Neural progenitor cell (in vitro differentiated cells): Measurements from ENCODE around the gene API5. TPM values are rescaled to one million over a fixed set of nuclear protein-coding genes. Genes with fewer than 3 reads are reported as not detected.

ENCODE experiments used
- DNase-seq: peaks from one replicate; pipeline ENCODE4 v3.0.0-alpha.2; 2016; ENCODE audit warnings: low spot score
- H2AFZ ChIP-seq: fragments of 200-600 bp; sonication (generic); replicated peaks from 2 replicates; pipeline ENCODE4 v1.6.1; 2016; ENCODE audit warnings: antibody characterized with exemption
- H3F3A ChIP-seq: fragments of 200-600 bp; sonication (generic); 2 replicates; pipeline ENCODE4 v1.6.1; 2016; ENCODE audit warnings: antibody characterized with exemption, low read depth
- H3K27ac ChIP-seq: fragments of 200-600 bp; sonication (generic); 2 replicates; pipeline ENCODE4 v1.5.1; 2016; ENCODE audit warnings: mild to moderate bottlenecking
- H3K27me3 ChIP-seq: fragments of 200-600 bp; sonication (generic); 2 replicates; pipeline ENCODE4 v1.6.1; 2016; ENCODE audit warnings: mild to moderate bottlenecking, moderate library complexity
- H3K36me3 ChIP-seq: fragments of 200-600 bp; sonication (generic); 2 replicates; pipeline ENCODE4 v1.5.1; 2016
- H3K4me1 ChIP-seq: fragments of 200-600 bp; sonication (generic); 2 replicates; pipeline ENCODE4 v1.6.1; 2016; ENCODE audit warnings: mixed run types
- H3K4me2 ChIP-seq: fragments of 200-600 bp; sonication (generic); 2 replicates; pipeline ENCODE4 v1.6.1; 2016
- H3K4me3 ChIP-seq: fragments of 200-600 bp; sonication (generic); 2 replicates; pipeline ENCODE4 v1.5.1; 2016
- H3K79me2 ChIP-seq: fragments of 200-600 bp; sonication (generic); 2 replicates; pipeline ENCODE4 v1.6.1; 2016; ENCODE audit warnings: low read depth
- H3K9ac ChIP-seq: fragments of 200-600 bp; sonication (generic); 2 replicates; pipeline ENCODE4 v1.6.1; 2016
- H3K9me3 ChIP-seq: fragments of 200-600 bp; sonication (generic); 2 replicates; pipeline ENCODE4 v1.5.1; 2016; ENCODE audit warnings: low read depth
- H4K20me1 ChIP-seq: fragments of 200-600 bp; sonication (generic); 2 replicates; pipeline ENCODE4 v1.6.1; 2016; ENCODE audit warnings: low read depth
- H3K27ac Mint-ChIP-seq: 3 replicates; pipeline ENCODE4 v1.8.0; 2021; ENCODE audit warnings: mixed read lengths
- H3K27me3 Mint-ChIP-seq: 2 replicates; pipeline ENCODE4 v1.8.0; 2022; ENCODE audit warnings: low read depth, mild to moderate bottlenecking, inconsistent platforms, moderate library complexity, mixed read lengths; ENCODE audit not compliant: insufficient read depth
- H3K36me3 Mint-ChIP-seq: 3 replicates; pipeline ENCODE4 v1.8.0; 2021; ENCODE audit warnings: mixed read lengths
- H3K4me1 Mint-ChIP-seq: 3 replicates; pipeline ENCODE4 v1.8.0; 2021; ENCODE audit warnings: mixed read lengths
- H3K4me3 Mint-ChIP-seq: 3 replicates; pipeline ENCODE4 v1.8.0; 2021; ENCODE audit warnings: mild to moderate bottlenecking, moderate library complexity, mixed read lengths
- H3K9me3 Mint-ChIP-seq: 3 replicates; pipeline ENCODE4 v1.8.0; 2020; ENCODE audit warnings: mixed read lengths
- EZH2 ChIP-seq: fragments of 200-600 bp; sonication (generic); IDR thresholded peaks from 2 replicates; pipeline ENCODE4 v1.6.1; 2017; ENCODE audit warnings: antibody characterized with exemption, mild to moderate bottlenecking, moderate library complexity
- EZH2phosphoT487 ChIP-seq: fragments of 200-600 bp; sonication (generic); IDR thresholded peaks from 2 replicates; pipeline ENCODE4 v1.6.1; 2017; ENCODE audit warnings: antibody characterized with exemption
- total RNA-seq: library from RNA; depleted of rRNA; stranded (reverse); fragments of >200 nt; gene quantifications from 2 replicates; pipeline ENCODE4 v1.2.3, GENCODE V29; 2015; ENCODE audit warnings: low replicate concordance
- TF ChIP-seq, protein P1 (sequence below): fragments of 200-600 bp; sonication (generic); IDR thresholded peaks from 2 replicates; pipeline ENCODE4 v1.5.1; 2017; ENCODE audit warnings: antibody characterized with exemption, mild to moderate bottlenecking

Gene API5
- total RNA-seq, 1 donor from 2014 or later = 239 TPM

DNA sequence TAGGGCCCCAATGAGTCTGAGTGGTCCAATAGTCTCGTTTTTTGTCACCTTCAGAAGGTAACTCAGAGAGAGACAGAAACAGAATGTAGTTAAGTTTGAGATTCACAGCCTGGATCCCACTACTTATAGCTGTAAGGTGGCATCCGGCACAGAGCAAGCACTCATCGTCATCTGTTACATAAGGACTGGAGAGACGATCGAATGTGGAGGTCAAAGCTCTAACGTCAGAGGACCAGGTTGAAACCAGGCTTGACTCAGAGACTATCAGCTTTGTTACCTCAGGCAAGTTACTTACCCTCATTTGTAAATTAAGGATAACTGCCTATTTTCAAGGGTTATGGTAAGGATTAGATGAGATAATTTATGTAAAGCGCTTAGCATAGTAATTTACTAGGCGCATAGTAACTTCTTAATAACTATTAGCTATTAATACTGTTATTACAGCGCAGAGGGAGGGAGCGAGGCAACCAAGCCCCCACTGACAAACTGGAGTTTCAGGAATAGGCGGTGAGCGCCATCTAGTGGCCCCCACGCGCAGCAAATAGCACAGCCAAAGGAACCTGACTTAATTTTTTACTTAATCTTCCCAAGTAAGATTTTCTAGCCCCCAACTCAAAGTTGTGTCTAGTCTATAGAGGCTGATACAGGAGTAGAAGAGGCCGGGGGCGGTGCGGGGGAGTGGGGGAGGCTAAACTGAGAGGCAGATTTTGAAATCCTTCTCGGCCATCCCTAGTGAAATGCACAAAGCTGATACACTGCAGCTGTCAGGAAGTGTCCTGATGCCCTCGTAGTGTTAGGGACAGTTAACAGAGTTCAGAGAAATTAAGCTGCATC lies 29.0 kb upstream of the API5 start:
- no peak overlapping the region for H3K27ac ChIP-seq
- H3K27ac Mint-ChIP-seq = peak overlapping the region; percentile 50

DNA sequence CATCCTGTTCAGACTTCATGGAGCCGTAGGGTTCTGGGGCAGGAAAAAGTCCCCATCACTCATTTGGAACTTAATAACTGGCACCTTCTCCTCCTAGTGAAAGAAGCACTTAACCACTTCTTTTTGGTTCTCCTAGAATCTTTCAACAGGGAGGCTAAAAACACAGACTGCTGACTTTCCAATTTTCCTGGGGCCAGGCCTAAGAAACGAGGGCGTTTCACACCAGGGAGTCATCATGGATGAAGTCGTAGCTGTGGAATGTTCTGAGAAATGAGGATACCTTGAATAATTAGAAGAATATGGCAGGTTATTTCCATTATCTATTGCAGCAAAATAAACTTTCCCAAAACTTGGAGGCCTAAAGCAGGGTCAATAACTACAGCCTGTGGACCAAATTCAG lies 26.0 kb upstream of the API5 start:
- peaks cover 5% of the 10 kb centered on the region for H3K4me1 Mint-ChIP-seq
- Histone ChIP-seq H3F3A (no peaks in the 10 kb centered on the region), H4K20me1 (no peaks in the 10 kb centered on the region), H3K9me3 (no peaks in the 10 kb centered on the region), H3K79me2 (no peaks in the 10 kb centered on the region), H3K4me1 (no peaks in the 10 kb centered on the region), H3K4me3 (no peak overlapping the region), H3K27ac (no peak overlapping the region), H2AFZ (no peak overlapping the region), H3K27me3 (no peaks in the 10 kb centered on the region), H3K4me2 (no peak overlapping the region), H3K9ac (no peak overlapping the region), H3K36me3 (no peaks in the 10 kb centered on the region)
- no peak overlapping the region for H3K4me3 Mint-ChIP-seq
- H3K36me3 Mint-ChIP-seq = no peaks in the 10 kb centered on the region
- peaks cover 4% of the 10 kb centered on the region for H3K27me3 Mint-ChIP-seq
- no peak overlapping the region for H3K27ac Mint-ChIP-seq
- TF ChIP-seq, protein P1, sequence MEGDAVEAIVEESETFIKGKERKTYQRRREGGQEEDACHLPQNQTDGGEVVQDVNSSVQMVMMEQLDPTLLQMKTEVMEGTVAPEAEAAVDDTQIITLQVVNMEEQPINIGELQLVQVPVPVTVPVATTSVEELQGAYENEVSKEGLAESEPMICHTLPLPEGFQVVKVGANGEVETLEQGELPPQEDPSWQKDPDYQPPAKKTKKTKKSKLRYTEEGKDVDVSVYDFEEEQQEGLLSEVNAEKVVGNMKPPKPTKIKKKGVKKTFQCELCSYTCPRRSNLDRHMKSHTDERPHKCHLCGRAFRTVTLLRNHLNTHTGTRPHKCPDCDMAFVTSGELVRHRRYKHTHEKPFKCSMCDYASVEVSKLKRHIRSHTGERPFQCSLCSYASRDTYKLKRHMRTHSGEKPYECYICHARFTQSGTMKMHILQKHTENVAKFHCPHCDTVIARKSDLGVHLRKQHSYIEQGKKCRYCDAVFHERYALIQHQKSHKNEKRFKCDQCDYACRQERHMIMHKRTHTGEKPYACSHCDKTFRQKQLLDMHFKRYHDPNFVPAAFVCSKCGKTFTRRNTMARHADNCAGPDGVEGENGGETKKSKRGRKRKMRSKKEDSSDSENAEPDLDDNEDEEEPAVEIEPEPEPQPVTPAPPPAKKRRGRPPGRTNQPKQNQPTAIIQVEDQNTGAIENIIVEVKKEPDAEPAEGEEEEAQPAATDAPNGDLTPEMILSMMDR = no peak
- TF ChIP-seq EZH2phosphoT487 (no peak), EZH2 (no peak)
- H3K9me3 Mint-ChIP-seq = no peaks in the 10 kb centered on the region
- no peak for DNase-seq

More for the DNA sequence above, 29.0 kb upstream of the API5 start:
- Histone ChIP-seq H3K9me3 (no peaks in the 10 kb centered on the region), H3K4me2 (no peak overlapping the region), H3K9ac (no peak overlapping the region), H3F3A (no peaks in the 10 kb centered on the region), H4K20me1 (no peaks in the 10 kb centered on the region), H3K27me3 (no peaks in the 10 kb centered on the region), H3K4me3 (no peak overlapping the region), H3K36me3 (no peaks in the 10 kb centered on the region), H2AFZ (peak overlapping the region; percentile 69), H3K79me2 (no peaks in the 10 kb centered on the region), H3K4me1 (no peaks in the 10 kb centered on the region)
- Mint-ChIP-seq H3K4me1 (peaks cover 5% of the 10 kb centered on the region), H3K9me3 (no peaks in the 10 kb centered on the region), H3K4me3 (no peak overlapping the region), H3K27me3 (peaks cover 4% of the 10 kb centered on the region), H3K36me3 (no peaks in the 10 kb centered on the region)
- DNase-seq = peak; percentile 72
- TF ChIP-seq EZH2 = no peak
- TF ChIP-seq EZH2phosphoT487 = no peak
- TF ChIP-seq, protein P1 = peak; percentile 99

DNA sequence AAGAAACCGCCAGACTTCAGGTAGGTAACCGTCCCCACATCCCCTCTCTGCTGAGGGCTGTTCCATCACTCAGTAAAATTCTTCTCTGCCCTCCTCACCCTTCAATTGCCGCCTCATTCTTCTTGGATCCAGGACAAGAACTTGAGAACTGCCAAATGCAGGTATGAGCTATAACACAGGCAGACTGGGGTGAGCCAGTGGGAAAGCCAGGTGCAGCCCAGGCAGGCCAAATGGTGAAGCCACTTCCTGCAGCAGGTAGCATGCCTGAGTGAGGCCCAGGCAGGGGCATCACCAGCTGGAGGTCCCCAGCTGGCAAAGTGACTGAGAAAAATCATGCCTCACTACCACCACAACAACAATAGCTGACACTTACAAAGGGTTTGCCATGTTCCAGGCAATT lies 22.4 kb upstream of the API5 start:
- no peaks in the 10 kb centered on the region for H3K9me3 Mint-ChIP-seq
- no peak for DNase-seq
- H3K79me2 ChIP-seq = no peaks in the 10 kb centered on the region
- no peak overlapping the region for H3K9ac ChIP-seq
- H3K4me3 Mint-ChIP-seq = no peak overlapping the region
- H3K4me1 Mint-ChIP-seq = peaks cover 5% of the 10 kb centered on the region
- H3K9me3 ChIP-seq = no peaks in the 10 kb centered on the region
- H3K27me3 ChIP-seq = no peaks in the 10 kb centered on the region
- H3K27ac ChIP-seq = no peak overlapping the region
- no peak for TF ChIP-seq EZH2phosphoT487
- TF ChIP-seq, protein P1 = no peak
- H4K20me1 ChIP-seq = no peaks in the 10 kb centered on the region
- no peaks in the 10 kb centered on the region for H3K36me3 Mint-ChIP-seq
- no peak overlapping the region for H2AFZ ChIP-seq
- no peaks in the 10 kb centered on the region for H3K4me1 ChIP-seq
- H3K4me2 ChIP-seq = no peak overlapping the region
- no peak overlapping the region for H3K4me3 ChIP-seq
- peaks cover 4% of the 10 kb centered on the region for H3K27me3 Mint-ChIP-seq
- H3K27ac Mint-ChIP-seq = no peak overlapping the region
- no peaks in the 10 kb centered on the region for H3F3A ChIP-seq
- H3K36me3 ChIP-seq = no peaks in the 10 kb centered on the region
